ENCODE data around the gene CAV2. TPM values are rescaled to one million over a fixed set of nuclear protein-coding genes. Genes with fewer than 3 reads are reported as not detected.

The CAV2 gene
- total and polyA plus RNA-seq, 2 of the 13 experiments (the other 11 are each of a cell fraction or from before 2014, with no cell fraction given), result 0.09 to 0.18 TPM

DNA sequence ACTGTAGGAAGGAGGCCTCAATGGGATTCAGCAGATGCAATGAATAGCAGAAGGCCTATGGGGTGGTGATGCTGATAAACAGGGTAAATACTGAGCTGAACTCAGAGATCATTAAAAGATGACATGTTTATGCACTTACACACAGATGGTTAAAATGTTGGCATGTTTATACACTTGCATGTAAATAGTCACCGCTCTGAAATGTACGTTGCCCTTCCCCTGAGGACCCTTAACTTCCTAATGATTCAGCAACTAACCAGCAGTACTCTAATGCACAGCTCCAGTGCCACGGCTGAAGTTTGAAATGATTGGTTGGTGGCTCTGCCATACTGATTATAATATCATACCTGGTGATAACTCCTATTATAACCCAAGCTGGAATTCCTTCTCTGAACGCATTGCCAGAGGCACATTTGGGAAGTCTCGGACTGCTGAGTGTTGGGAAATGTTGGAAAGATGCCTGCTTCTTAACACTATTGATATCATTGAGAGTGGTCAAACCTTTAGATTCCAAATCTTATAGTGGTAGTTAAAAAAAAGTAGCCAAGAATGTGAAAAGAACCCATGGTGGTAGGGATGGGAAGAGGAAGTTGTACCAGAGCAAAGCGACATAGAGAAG lies 21.6 kb downstream of the CAV2 start (continued):
- TF ChIP-seq MNT (IDR thresholded peaks at IDR 0.05) (no peak), AHDC1 (CRISPR knock-in tag; IDR thresholded peaks at IDR 0.05; ENCODE audit: borderline replicate concordance) (no peak), MTF2 (CRISPR knock-in tag; IDR thresholded peaks at IDR 0.05; ENCODE audit: borderline replicate concordance) (no peak), HNRNPL (IDR thresholded peaks at IDR 0.05; ENCODE audit: low read depth, low read length) (no peak), IRX3 (CRISPR knock-in tag; IDR thresholded peaks at IDR 0.05; ENCODE audit: borderline replicate concordance, low read depth) (no peak), ZNF329 (CRISPR knock-in tag; IDR thresholded peaks at IDR 0.05; ENCODE audit: low read depth) (no peak), ZFP91 (CRISPR knock-in tag; IDR thresholded peaks at IDR 0.05; ENCODE audit: borderline replicate concordance) (no peak), KLF6 (CRISPR knock-in tag; IDR thresholded peaks at IDR 0.05) (no peak), ATF7-NPFF (CRISPR knock-in tag; IDR thresholded peaks at IDR 0.05; ENCODE audit: low read depth) (no peak), HBP1 (CRISPR knock-in tag; IDR thresholded peaks at IDR 0.05; ENCODE audit: low read depth) (no peak), ZNF33B (CRISPR knock-in tag; IDR thresholded peaks at IDR 0.05) (no peak)

Measured in HepG2 (cell line).